SK-N-SH treated with all-trans-retinoic acid at 6 μM for 48 hours (cell line): ENCODE measurements around the gene CACNA1C.

Experiments
- ATAC-seq: fragments of 200-7000 bp; cut with Tn5 transposase; 3 replicates; pipeline ENCODE4 v1.9.1; 2020; ENCODE audit warnings: mild to moderate bottlenecking, moderate library complexity
- ARNTL ChIP-seq: fragments of 450-650 bp; formaldehyde crosslinking; IDR thresholded peaks from 2 replicates; pipeline ENCODE4 v1.5.0; 2020; ENCODE audit warnings: low read depth, mild to moderate bottlenecking, moderate library complexity, borderline replicate concordance
- BACH2 ChIP-seq: fragments of 250-450 bp; sonication (Bioruptor Pico); IDR thresholded peaks from 2 replicates; pipeline ENCODE4 v1.9.0; 2021; ENCODE audit warnings: mild to moderate bottlenecking, borderline replicate concordance
- CSDC2 ChIP-seq: fragments of 250-450 bp; sonication (Bioruptor Pico); IDR thresholded peaks from 2 replicates; pipeline ENCODE4 v1.5.0; 2020; ENCODE audit warnings: mild to moderate bottlenecking, moderate library complexity
- GLIS3 ChIP-seq: fragments of 250-450 bp; sonication (Bioruptor Pico); IDR thresholded peaks from 2 replicates; pipeline ENCODE4 v1.5.0; 2020; ENCODE audit warnings: mild to moderate bottlenecking, moderate library complexity
- ISL1 ChIP-seq: fragments of 250-450 bp; sonication (Bioruptor Pico); IDR thresholded peaks from 2 replicates; pipeline ENCODE4 v2.1.2; 2022; ENCODE audit warnings: mild to moderate bottlenecking, moderate library complexity
- OSR1 ChIP-seq: fragments of 250-450 bp; sonication (Bioruptor Pico); IDR thresholded peaks from 2 replicates; pipeline ENCODE4 v1.8.0; 2022; ENCODE audit warnings: moderate library complexity, mild to moderate bottlenecking, inconsistent platforms
- PPARA ChIP-seq: fragments of 250-450 bp; sonication (Bioruptor Pico); IDR thresholded peaks from 2 replicates; pipeline ENCODE4 v1.5.0; 2020; ENCODE audit warnings: mild to moderate bottlenecking, borderline replicate concordance
- RARB ChIP-seq: fragments of 250-450 bp; sonication (Bioruptor Pico); IDR thresholded peaks from 2 replicates; pipeline ENCODE4 v1.8.0; 2021; ENCODE audit warnings: mild to moderate bottlenecking, moderate library complexity
- SNAI2 ChIP-seq: fragments of 250-450 bp; sonication (Bioruptor Pico); IDR thresholded peaks from 2 replicates; pipeline ENCODE4 v1.5.0; 2020; ENCODE audit warnings: mild to moderate bottlenecking, moderate library complexity
- TCF4 ChIP-seq: fragments of 250-450 bp; sonication (Bioruptor Pico); IDR thresholded peaks from 2 replicates; pipeline ENCODE4 v1.8.0; 2021; ENCODE audit warnings: mild to moderate bottlenecking, moderate library complexity, borderline replicate concordance
- TOX ChIP-seq: fragments of 250-450 bp; sonication (Bioruptor Pico); IDR thresholded peaks from 2 replicates; pipeline ENCODE4 v1.8.0; 2021; ENCODE audit warnings: mild to moderate bottlenecking, moderate library complexity, borderline replicate concordance
- ZC3H10 ChIP-seq: fragments of 250-450 bp; sonication (Bioruptor Pico); IDR thresholded peaks from 2 replicates; pipeline ENCODE4 v1.5.1; 2021; ENCODE audit warnings: mild to moderate bottlenecking, moderate library complexity
- ZFP3 ChIP-seq: fragments of 250-450 bp; sonication (Bioruptor Pico); IDR thresholded peaks from 2 replicates; pipeline ENCODE4 v1.5.0; 2020; ENCODE audit warnings: mild to moderate bottlenecking, moderate library complexity
- ZFP30 ChIP-seq: fragments of 450-650 bp; formaldehyde crosslinking; IDR thresholded peaks from 2 replicates; pipeline ENCODE4 v1.5.0; 2022; ENCODE audit warnings: mild to moderate bottlenecking, moderate library complexity
- ZNF565 ChIP-seq: fragments of 450-650 bp; formaldehyde crosslinking; conservative IDR thresholded peaks from 2 replicates; pipeline ENCODE4 v1.5.0; 2020; ENCODE audit warnings: low read depth, mild to moderate bottlenecking, moderate library complexity
- TF ChIP-seq, protein P1 (sequence below): fragments of 250-450 bp; sonication (Bioruptor Pico); IDR thresholded peaks from 2 replicates; pipeline ENCODE4 v1.5.0; 2020; ENCODE audit warnings: mild to moderate bottlenecking, moderate library complexity
- TF ChIP-seq, protein P2 (sequence below): fragments of 250-450 bp; sonication (Bioruptor Pico); IDR thresholded peaks from 2 replicates; pipeline ENCODE4 v1.5.1; 2021; ENCODE audit warnings: mild to moderate bottlenecking, moderate library complexity
- TF ChIP-seq, protein P3 (sequence below): fragments of 250-450 bp; sonication (Bioruptor Pico); IDR thresholded peaks from 2 replicates; pipeline ENCODE4 v1.8.0; 2020; ENCODE audit warnings: mild to moderate bottlenecking, moderate library complexity, borderline replicate concordance
- TF ChIP-seq, protein P4 (sequence below): fragments of 250-450 bp; sonication (Bioruptor Pico); IDR thresholded peaks from 2 replicates; pipeline ENCODE4 v1.5.1; 2020; ENCODE audit warnings: low read depth, mild to moderate bottlenecking, moderate library complexity

Gene CACNA1C

DNA sequence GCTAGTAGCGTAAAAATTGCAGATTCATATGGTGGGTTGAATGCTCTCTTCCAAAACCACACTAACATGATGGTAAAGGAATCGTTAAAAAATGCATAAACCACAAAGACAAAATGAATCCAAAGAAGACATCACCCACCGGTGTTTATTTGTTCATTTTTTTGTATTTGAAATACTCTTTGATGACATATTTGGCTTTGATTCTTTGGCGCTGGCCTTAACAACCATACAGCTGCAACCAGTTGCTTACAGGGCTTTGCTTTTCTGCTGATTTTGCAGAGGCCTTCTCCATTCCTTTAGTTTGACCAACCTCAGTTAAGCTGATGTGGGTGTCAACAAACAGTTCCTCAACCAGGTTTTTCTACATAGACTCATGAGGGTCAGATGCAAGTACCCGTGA, 103.5 kb downstream of the CACNA1C start:
- ATAC-seq = no peak
- no peak for TF ChIP-seq GLIS3 (CRISPR knock-in tag)
- no peak for TF ChIP-seq ARNTL (CRISPR knock-in tag)

DNA sequence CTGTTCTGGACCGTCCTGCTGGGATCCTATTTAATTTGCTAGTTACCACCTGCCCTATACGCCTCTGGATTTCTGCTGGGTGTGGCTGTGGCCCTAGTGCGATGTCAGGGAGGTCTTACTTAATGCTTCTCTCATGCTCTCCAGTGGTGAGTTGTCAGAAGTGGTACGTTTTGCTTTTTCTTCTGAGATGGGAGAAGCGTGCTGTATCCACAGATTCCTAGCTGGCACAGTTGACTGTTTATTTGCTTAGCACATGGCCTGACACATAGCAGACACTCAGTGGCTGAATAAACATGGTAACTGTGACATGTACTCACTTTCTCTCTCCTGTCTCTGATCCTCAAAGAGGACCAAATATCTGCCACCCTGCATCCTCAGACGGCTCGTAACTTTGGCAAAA, 107.3 kb downstream of the CACNA1C start:
- TF ChIP-seq, protein P1, sequence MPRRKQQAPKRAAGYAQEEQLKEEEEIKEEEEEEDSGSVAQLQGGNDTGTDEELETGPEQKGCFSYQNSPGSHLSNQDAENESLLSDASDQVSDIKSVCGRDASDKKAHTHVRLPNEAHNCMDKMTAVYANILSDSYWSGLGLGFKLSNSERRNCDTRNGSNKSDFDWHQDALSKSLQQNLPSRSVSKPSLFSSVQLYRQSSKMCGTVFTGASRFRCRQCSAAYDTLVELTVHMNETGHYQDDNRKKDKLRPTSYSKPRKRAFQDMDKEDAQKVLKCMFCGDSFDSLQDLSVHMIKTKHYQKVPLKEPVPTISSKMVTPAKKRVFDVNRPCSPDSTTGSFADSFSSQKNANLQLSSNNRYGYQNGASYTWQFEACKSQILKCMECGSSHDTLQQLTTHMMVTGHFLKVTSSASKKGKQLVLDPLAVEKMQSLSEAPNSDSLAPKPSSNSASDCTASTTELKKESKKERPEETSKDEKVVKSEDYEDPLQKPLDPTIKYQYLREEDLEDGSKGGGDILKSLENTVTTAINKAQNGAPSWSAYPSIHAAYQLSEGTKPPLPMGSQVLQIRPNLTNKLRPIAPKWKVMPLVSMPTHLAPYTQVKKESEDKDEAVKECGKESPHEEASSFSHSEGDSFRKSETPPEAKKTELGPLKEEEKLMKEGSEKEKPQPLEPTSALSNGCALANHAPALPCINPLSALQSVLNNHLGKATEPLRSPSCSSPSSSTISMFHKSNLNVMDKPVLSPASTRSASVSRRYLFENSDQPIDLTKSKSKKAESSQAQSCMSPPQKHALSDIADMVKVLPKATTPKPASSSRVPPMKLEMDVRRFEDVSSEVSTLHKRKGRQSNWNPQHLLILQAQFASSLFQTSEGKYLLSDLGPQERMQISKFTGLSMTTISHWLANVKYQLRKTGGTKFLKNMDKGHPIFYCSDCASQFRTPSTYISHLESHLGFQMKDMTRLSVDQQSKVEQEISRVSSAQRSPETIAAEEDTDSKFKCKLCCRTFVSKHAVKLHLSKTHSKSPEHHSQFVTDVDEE (CRISPR knock-in tag) = no peak
- TF ChIP-seq, protein P2, sequence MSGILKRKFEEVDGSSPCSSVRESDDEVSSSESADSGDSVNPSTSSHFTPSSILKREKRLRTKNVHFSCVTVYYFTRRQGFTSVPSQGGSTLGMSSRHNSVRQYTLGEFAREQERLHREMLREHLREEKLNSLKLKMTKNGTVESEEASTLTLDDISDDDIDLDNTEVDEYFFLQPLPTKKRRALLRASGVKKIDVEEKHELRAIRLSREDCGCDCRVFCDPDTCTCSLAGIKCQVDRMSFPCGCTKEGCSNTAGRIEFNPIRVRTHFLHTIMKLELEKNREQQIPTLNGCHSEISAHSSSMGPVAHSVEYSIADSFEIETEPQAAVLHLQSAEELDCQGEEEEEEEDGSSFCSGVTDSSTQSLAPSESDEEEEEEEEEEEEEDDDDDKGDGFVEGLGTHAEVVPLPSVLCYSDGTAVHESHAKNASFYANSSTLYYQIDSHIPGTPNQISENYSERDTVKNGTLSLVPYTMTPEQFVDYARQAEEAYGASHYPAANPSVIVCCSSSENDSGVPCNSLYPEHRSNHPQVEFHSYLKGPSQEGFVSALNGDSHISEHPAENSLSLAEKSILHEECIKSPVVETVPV (CRISPR knock-in tag) = no peak
- TF ChIP-seq, protein P3, sequence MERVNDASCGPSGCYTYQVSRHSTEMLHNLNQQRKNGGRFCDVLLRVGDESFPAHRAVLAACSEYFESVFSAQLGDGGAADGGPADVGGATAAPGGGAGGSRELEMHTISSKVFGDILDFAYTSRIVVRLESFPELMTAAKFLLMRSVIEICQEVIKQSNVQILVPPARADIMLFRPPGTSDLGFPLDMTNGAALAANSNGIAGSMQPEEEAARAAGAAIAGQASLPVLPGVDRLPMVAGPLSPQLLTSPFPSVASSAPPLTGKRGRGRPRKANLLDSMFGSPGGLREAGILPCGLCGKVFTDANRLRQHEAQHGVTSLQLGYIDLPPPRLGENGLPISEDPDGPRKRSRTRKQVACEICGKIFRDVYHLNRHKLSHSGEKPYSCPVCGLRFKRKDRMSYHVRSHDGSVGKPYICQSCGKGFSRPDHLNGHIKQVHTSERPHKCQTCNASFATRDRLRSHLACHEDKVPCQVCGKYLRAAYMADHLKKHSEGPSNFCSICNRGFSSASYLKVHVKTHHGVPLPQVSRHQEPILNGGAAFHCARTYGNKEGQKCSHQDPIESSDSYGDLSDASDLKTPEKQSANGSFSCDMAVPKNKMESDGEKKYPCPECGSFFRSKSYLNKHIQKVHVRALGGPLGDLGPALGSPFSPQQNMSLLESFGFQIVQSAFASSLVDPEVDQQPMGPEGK (CRISPR knock-in tag) = no peak
- TF ChIP-seq ZNF565 (no peak), CSDC2 (no peak), ZC3H10 (CRISPR knock-in tag) (no peak)
- ATAC-seq = no peak

DNA sequence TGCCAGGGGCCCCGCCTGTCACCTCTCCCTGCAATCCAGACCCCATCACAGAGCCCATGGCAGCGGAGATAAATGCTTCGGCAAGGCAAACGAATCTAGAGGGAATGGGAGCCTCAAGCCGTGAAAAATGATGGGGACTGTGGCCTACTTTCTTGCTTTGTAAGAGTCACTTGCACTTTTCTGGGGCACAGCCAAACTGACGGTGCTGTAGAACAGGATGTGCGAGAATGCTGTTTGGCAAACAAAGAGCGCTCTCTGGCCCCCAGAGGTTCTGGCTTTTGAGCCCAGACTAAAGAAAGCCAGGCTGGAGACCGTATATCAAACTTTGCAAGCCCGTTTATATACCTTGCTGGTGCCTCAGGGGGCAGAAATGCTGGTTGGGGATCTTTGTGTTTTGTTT, 108.7 kb downstream of the CACNA1C start:
- TF ChIP-seq ZFP30 (CRISPR knock-in tag) (no peak), BACH2 (CRISPR knock-in tag) (no peak), TCF4 (CRISPR knock-in tag) (no peak), SNAI2 (no peak), OSR1 (CRISPR knock-in tag) (no peak), TOX (no peak), PPARA (CRISPR knock-in tag) (no peak), ZFP3 (CRISPR knock-in tag) (no peak)
- TF ChIP-seq, protein P2 (CRISPR knock-in tag) = no peak
- ATAC-seq = no peak

DNA sequence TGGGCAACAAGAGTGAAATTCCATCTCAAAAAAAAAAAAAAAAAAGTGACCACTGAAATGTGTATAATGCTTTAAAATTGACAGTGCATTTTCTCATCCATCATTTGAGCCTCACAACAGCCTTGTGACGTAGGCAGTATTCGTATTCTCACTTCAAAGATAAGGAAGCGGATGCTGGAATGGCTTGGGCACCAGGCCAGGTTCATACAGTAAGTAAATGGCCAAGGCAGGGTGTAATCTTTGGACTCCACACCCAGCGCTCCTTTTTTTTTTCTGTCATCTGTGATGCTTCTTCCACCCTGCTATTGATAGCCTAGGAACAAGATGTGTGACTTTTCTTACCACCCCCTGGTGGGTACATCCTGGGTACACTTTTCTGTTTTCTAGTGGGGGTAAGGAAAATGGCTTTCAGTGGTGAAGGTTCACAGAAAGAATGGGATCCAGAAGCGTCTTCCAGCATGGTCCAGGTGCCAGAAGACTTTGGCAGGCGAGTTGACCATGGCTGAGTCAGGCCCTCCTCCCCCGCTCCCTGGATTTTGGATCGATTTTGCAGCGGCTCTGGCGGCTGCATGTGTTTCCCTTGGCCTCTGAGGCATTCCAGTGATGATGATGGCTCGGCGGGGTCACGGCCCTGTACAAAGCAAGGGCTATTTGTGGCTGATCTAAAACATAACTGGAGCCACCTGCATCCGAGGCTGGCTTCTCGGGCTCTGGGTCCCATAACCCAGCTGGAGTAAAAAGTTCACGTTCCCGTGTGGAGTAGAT, 110.6 kb downstream of the CACNA1C start:
- no peak for ATAC-seq
- TF ChIP-seq, protein P4, sequence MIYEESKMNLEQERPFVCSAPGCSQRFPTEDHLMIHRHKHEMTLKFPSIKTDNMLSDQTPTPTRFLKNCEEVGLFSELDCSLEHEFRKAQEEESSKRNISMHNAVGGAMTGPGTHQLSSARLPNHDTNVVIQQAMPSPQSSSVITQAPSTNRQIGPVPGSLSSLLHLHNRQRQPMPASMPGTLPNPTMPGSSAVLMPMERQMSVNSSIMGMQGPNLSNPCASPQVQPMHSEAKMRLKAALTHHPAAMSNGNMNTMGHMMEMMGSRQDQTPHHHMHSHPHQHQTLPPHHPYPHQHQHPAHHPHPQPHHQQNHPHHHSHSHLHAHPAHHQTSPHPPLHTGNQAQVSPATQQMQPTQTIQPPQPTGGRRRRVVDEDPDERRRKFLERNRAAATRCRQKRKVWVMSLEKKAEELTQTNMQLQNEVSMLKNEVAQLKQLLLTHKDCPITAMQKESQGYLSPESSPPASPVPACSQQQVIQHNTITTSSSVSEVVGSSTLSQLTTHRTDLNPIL (CRISPR knock-in tag) = no peak
- TF ChIP-seq BACH2 (CRISPR knock-in tag) (no peak), ISL1 (CRISPR knock-in tag) (no peak), ARNTL (CRISPR knock-in tag) (no peak), RARB (no peak)
- TF ChIP-seq, protein P2 (CRISPR knock-in tag) = no peak
- TF ChIP-seq, protein P1 (CRISPR knock-in tag) = no peak
